ENCODE measurements around the gene SAMD14.
A peak's percentile ranks its signal among the peaks of the same experiment; 100 is the strongest.

Gene SAMD14

GRCh38 chr17:50129728-50130558, at the start of gene SAMD14:
TSS of gene SAMD14 (minus strand) at chr17:50130160. CDS start at chr17:50124959, 5,201 bp downstream.
- DNase-seq (ENCODE audit: low spot score), result peak; percentile 47

- DNase-seq (ENCODE audit: low spot score), result peak; percentile 55
These were observed 48.2 kb upstream of the SAMD14 start for GRCh38 chr17:50177983-50178834.

DNA sequence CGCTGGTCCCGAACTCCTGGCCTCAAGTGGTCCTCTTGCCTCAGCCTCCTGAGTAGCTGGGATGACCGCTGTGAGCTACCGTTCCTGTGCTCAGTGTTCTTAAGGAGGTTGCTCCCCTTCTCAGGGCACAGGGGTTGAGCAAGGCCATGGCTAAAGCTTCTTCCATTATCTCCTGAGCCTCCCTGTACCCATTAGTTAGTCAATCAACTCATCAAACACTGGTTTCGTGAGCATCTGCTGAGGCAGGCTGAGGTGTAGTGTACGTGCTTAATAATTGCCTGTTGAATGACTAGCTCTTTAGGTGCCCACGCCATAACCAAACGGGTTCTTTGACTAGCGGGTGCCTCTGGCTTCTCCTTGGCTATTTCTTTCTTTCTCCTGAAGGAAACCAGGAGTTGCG, 47.5 kb upstream of the SAMD14 start:
- no peak for DNase-seq (ENCODE audit: low spot score)

DNA sequence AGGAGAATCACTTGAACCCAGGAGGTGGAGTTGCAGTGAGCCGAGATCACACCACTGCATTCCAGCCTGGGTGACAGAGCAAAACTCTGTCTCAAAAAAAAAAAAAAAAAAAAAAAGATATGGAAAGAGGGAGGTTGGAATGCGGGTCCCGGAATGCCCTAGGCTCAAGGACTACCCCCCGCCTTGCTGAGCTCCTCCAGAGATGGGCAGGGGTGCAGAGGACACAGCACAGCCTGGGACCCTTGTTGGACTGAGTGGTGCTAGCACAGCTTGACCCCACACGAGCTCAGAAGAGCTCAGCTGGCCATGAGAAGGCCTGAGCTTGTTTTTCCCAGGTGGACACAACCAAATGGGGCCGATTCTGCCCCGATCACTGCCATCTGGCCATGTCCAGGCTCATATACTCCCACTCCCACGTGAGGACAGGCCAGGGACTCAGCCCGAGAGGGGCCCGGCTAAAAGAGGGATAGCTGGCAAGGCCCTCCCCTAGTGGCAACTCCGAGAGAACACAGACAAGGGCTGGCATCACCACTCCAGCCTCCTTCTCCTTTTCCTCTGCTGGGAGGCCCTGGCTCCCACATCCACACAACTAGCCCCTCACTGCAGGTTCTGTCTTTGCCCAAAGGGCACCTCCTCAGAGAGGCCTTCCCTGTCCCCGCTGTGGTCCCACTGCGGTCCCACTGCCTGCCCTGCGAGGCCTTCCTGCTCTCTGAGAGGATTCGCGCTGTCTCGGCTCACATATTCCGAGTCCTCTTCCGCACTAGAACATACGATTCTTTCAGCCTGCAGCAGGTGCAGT, 46.8 kb upstream of the SAMD14 start:
- no peak for DNase-seq (ENCODE audit: low spot score)

DNA sequence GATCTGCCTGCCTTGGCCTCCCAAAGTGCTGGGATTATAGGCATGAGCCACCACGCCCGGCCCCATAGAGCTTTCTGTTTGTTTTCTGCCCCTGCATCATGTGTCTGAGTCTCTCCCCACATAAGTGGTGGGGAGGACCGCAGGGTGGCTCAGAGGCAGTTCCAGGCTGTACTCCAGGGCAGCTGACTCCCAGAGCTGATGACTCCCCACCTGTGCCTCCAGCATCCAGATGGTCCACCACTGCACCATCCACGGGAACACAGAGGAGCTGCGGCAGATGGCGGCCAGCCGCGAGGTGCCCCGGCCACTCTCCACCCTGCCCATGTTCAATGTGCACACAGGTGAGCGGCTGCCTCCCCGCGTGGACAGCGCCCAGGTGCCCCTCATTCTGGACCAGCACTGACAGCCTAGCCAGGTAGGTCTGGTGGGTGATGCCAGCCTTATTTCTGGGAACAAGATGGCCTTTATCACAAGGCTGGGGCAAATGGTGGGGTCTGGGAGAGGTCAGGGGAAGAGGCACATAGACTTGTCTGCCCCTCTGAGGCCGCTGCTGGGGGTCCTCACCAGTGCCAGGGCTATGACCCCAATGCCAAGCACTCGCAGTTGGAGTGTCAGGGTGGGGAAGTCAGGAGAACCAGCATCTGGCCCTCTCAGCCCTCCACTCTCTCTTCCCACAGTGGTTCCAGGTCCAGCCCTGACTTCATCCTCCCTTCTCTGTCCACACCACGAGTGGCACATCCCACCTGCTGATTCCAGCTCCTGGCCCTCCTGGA, 45.3 kb upstream of the SAMD14 start:
- DNase-seq (ENCODE audit: low spot score), result no peak

- DNase-seq (ENCODE audit: low spot score), result no peak
These were observed 44.5 kb upstream of the SAMD14 start for GRCh38 chr17:50174444-50174843.

GRCh38 chr17:50173335-50173941, 43.5 kb upstream of the SAMD14 start:
- DNase-seq (ENCODE audit: low spot score), result no peak

- DNase-seq (ENCODE audit: low spot score), result no peak
These were observed 43.0 kb upstream of the SAMD14 start for GRCh38 chr17:50172936-50173334.

DNA sequence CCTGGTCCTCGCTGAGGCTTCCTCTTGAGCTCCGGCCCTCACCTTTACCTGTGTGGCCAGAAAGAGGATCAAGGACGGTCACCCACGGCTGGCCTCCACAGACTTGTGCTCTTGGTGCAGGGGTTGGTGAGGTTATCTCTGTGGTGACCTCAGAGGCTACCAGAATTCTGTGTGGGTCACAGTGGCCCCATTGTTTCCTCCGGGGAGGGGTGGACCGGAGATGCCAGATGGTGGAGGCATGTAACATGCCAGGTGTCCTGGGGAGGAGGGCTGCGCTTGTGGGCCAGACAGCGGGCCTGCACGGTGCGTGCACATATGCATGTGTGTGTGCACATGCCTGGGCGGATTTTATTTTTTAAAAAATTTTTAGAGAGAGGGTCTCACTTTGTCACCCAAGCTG, 42.2 kb upstream of the SAMD14 start:
- DNase-seq (ENCODE audit: low spot score), result no peak

GRCh38 chr17:50171371-50172071, 41.6 kb upstream of the SAMD14 start:
- DNase-seq (ENCODE audit: low spot score), result no peak

DNA sequence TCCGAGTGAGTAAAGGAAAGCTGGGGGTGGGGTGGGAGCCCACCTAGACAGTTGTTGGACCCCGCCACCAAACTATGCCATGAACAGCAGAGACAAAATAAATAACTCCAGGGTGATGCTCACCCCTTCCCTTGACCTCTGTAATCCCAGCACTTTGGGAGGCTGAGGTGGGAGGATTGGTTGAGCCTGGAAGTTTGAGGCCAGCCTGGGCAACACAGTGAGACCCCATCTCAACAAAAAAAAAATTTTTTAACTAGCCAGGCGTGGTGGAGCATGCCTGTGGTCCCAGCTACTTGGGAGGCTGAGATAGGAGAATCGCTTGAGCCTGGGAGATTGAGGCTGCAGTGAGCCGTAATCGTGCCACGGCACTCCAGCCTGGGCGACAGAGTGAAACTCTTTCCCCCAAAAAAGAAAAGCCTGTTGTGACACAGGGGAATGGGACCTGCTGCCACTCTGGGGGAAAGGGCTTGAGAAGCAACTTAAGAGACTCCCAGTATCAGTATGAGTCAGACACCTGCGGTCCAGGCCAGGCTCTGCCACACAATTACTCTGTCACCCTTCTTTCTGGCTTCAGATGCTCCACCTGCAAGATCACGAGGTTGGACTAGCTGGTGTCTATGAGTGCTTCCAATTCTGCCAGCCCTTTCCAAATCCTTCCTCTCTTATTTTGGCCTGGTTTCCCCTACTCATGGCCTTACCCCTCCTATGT, 40.9 kb upstream of the SAMD14 start:
- DNase-seq (ENCODE audit: low spot score), result no peak

- DNase-seq (ENCODE audit: low spot score), result no peak
These were observed 40.0 kb upstream of the SAMD14 start for GRCh38 chr17:50169881-50170459.

GRCh38 chr17:50169121-50169764, 39.3 kb upstream of the SAMD14 start:
- DNase-seq (ENCODE audit: low spot score), result peak; percentile 70

DNA sequence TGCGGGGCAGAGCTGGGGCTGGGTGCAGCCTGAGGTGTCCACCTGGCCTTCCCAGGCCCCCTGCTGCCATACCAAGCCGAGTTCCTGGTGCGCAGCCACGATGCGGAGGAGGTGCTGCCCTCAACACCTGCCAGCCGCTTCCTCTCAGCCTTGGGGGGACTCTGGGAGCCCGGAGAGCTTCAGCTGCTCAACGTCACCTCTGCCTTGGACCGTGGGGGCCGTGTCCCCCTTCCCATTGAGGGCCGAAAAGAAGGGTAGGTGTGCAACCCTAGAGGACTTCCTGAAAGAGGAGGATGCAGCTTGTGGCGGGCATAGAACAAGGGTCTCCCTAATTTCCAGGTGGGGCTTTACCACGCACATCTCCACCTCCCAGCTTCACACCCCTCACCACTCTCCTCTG, 38.4 kb upstream of the SAMD14 start:
- no peak for DNase-seq (ENCODE audit: low spot score)

DNA sequence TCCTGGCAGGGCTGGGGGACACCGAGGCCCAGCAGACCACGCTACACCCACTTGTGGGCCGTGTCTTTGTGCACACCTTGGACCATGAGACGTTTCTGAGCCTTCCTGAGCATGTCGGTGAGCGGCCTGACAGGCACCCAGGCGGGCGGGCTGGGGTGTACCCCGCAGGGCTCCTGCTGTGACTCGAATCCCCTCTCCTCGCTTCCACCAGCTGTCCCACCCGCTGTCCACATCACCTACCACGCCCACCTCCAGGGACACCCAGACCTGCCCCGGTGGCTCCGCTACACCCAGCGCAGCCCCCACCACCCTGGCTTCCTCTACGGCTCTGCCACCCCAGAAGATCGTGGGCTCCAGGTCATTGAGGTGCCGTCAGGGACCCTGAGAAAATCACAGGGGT, 37.4 kb upstream of the SAMD14 start:
- DNase-seq (ENCODE audit: low spot score), result no peak

GRCh38 chr17:50166518-50167181, 36.7 kb upstream of the SAMD14 start:
- DNase-seq (ENCODE audit: low spot score), result no peak

GRCh38 chr17:50165867-50166517, 36.0 kb upstream of the SAMD14 start, which contains the start of gene SGCA:
TSS of gene SGCA (plus strand) at chr17:50166005. CDS start at chr17:50166041, 36 bp downstream.
- no peak for DNase-seq (ENCODE audit: low spot score)

DNA sequence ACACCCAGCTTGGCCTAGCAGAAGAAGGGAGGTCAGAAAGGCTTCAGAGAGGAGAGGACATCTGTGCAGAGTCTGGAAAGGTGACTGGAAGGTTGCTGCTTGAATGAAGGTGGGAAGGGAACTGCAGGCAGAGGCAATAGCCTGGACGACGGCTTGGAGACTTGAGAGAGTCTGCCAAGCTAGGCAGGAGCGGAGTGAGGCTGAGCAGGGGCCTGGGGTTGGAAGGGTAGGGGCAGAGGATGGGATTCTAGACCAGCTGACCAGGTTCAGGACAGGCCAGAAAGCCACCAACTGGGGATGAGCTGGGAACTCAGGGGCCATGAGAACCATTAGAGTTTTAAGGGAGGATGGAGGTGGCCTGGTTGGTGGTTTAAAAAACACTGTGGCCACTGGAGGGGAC, 35.5 kb upstream of the SAMD14 start:
- DNase-seq (ENCODE audit: low spot score), result no peak

All from CD4-positive, alpha-beta T cell treated with Interleukin-15 for 4 hours (primary cell).